HG03196 (cell line): ENCODE data around the gene CDCA8.
"Not testable (repeated sequence)": the region's sequence is repeated elsewhere in the genome, so short reads cannot be mapped to it uniquely, and the experiment has no call there.

Experiments
- ATAC-seq: cut with Tn5 transposase; IDR thresholded peaks from one replicate; pipeline ENCODE4 v1.9.1; 2021; ENCODE audit not compliant: unreplicated experiment

CDCA8 gene

DNA sequence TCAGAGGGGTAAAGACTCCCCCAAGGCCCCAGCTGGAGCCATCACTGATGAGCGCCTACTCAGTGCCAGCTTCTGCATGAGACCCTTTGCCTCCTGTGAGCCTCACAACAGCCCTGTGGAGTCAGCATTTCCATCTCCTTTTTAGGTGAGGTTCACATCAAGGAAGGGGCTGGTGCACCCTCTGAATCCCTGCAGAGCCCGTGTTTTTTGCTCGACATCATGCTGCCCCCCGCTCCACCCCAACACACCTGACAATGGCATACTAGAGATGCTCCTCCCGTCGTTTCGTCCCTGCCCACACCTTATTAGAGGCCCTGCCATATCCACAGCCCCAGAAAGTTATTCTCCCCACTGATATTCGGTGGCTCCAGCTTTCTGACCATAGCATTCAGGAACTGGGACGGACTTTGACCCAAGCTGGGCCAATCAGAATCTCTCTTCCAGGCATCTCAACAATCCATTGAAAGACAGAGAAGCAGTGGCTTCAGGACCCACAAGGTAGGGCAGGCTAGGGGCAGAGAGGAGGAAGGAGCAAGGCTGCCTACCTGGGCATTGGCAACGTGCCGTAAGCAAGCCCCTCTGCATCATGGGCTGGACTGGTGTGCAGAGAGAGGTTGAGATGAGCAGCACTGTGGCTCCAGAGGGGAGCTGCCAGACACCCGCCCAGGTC, 39.9 kb downstream of the CDCA8 start:
- no peak for ATAC-seq

GRCh38 chr1:37734629-37735591, 42.6 kb downstream of the CDCA8 start:
- no peak for ATAC-seq

DNA sequence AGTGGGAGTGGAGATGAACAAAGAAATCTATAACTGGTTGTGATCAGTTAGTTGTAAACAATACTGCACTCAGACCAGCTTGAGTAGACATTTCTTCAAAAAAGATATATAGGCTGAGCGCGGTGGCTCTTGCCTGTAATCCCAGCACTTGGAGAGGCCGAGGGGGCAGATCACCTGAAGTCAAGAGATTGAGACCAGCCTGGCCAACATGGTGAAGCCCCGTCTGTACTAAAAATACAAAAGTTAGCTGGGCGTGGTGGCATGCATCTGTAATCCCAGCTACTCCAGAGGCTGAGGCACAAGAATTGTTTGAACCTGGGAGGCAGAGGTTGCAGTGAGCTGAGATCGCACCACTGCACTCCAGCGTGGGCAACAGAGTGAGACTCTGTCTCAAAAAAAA, 45.7 kb downstream of the CDCA8 start:
- ATAC-seq = not testable (repeated sequence)

DNA sequence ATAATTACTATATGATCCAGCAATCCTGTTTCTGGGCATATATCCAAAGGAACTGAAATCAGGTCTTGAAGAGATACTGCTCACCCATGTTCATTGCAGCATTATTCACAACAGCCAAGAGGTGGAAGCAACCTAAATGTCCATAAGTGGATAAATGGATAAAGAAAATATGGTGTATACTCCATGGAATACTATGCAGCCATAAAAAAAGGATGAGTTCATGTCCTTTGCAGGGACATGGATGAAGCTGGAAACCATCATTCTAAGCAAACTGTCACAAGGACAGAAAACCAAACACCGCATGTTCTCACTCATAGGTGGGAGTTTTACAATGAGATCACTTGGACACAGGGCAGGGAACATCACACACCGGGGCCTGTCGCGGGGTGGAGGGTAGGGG, 46.3 kb downstream of the CDCA8 start:
- ATAC-seq = not testable (repeated sequence)

- ATAC-seq = no peak
Observed at GRCh38 chr1:37739222-37739621, 46.9 kb downstream of the CDCA8 start.

GRCh38 chr1:37741130-37741529, 48.8 kb downstream of the CDCA8 start:
- ATAC-seq = no peak

- no peak for ATAC-seq
Observed at GRCh38 chr1:37741662-37742061, 49.3 kb downstream of the CDCA8 start.

DNA sequence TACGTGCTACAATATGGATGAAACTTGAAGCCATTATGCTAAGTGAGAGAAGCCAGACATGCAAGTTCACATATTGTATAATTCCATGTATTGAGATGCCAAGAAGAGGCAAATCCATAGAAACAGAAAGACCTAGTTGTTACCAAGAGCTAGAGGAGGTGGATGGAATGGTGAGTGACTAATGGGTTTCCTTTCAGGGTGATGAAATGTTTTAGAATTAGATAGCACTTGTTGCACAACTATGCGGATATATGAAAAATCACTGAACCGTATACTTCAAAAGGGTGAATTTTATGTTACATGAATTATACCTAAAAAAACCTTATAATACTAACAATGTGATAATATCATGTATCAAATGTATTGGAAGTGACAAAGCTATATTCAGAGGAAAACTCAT, 54.5 kb downstream of the CDCA8 start:
- no peak for ATAC-seq

- no peak for ATAC-seq
Observed at GRCh38 chr1:37748565-37748964, 56.2 kb downstream of the CDCA8 start.

DNA sequence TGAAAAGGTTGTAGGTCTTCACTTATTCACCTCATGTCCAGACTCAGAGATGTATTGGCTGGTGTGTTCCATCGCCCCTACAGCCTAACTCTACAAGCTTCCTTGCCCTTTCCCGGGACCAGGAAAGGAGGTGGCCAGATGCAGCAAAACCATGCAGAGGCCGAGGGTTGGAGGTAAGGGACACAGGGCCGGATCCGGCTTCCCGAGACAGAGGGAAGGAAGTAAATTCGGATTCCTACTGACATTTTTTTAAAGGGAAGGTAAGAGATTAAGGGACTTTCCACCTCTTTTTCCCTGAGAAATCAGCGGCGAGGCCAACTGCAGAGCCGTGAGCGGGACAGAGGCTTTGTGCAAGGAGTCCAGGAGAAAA, 59.9 kb downstream of the CDCA8 start:
- no peak for ATAC-seq

DNA sequence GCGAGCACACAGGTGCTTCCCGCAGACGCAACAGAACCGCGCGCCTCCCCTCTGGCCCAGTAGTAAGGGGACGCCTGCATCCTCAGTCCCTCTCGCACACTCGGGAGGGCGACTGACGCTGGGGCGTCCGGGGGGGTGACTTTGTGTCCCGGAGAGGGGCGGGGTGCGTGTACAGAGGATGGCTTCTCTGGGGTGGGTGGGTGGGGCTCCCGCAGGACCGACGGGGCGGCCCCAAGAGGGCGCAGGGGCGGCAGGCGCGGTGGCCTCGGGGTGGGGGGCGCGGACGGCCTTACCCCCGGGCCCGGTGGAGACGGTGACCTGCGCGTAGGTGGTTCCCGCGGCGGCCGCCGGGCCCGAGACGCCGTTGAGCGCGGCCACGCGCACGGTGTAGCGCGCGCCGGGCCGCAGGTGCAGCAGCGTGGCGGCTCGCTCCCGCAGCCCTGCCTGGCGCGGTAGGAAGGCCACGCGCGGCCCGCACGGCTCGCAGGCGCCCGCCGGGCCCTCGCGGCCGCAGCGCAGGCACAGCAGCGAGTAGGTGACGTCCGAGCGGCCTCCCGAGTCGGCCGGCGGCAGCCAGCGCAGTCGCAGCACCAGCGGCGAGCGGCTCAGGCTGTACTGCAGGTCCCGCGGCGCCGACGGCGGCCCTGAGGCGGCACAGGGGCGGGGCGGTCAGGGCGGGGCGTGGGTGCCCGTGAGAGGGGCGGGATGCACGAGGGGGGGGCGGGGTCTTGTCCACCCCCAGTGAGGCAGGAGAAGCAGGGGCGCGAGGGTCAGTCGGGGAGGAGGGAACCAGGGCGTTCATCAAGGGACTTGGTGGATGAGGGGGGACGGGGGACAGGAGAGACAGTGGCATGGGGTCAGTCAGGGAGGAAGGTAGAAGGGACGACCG, 60.5 kb downstream of the CDCA8 start:
- no peak for ATAC-seq

GRCh38 chr1:37753473-37754321, 61.4 kb downstream of the CDCA8 start:
- ATAC-seq = no peak

DNA sequence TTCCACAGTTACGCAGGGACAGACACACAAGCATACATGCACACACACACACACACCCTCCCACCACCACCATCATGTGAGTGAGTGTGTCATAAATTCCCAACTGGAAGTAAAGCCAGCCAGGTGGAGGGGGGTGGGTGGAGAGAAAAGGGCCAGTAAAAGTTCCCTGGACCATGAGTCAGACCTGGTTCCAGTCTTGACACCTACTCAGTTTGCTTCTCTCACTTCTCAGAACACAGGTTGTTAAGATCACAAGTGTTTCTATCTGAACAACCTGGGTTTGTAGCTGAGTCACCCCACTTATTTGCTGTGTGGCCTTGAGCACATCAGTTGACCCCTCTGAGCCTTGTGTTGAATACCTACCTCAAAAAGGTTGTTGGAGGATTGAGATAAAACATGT, 63.0 kb downstream of the CDCA8 start:
- ATAC-seq = no peak

GRCh38 chr1:37755951-37756560, 63.7 kb downstream of the CDCA8 start:
- no peak for ATAC-seq
